ENCODE measurements around the gene CCDC71L.

DNA sequence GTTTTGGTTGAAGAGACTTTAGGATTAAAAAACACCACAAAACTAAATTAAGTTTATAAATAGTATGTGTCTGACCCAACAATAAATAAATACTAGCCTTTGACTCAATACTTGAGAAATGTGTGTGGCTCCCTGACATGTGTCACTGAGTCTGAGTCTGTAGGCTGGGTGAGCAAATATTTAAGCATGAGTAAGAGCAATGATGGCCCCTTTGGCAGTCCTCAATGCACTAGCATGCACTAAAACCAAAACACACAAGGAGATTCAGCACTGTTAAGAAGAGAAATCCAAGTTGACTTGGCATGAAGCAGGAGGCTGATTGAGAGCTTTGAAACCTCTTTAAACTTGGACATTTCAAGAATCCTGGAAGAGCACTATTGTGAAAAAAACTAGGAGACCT is 37.1 kb downstream of the CCDC71L start:
- TF ChIP-seq, protein P1, sequence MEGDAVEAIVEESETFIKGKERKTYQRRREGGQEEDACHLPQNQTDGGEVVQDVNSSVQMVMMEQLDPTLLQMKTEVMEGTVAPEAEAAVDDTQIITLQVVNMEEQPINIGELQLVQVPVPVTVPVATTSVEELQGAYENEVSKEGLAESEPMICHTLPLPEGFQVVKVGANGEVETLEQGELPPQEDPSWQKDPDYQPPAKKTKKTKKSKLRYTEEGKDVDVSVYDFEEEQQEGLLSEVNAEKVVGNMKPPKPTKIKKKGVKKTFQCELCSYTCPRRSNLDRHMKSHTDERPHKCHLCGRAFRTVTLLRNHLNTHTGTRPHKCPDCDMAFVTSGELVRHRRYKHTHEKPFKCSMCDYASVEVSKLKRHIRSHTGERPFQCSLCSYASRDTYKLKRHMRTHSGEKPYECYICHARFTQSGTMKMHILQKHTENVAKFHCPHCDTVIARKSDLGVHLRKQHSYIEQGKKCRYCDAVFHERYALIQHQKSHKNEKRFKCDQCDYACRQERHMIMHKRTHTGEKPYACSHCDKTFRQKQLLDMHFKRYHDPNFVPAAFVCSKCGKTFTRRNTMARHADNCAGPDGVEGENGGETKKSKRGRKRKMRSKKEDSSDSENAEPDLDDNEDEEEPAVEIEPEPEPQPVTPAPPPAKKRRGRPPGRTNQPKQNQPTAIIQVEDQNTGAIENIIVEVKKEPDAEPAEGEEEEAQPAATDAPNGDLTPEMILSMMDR (conservative IDR thresholded peaks at IDR 0.05) = no peak
- TF ChIP-seq ZFX (IDR thresholded peaks at IDR 0.05) = no peak
